Germinal center (tissue), 1 donor: ENCODE results near the gene CD8A.
A peak's percentile ranks its signal among the peaks of the same experiment; 100 is the strongest.
"Not testable (repeated sequence)": the region's sequence is repeated elsewhere in the genome, so short reads cannot be mapped to it uniquely, and the experiment has no call there.

Experiments used
- DNase-seq: peaks from one replicate; pipeline ENCODE4 v3.0.0; 2012; ENCODE audit warnings: mixed read lengths, low spot score

Gene CD8A

DNA sequence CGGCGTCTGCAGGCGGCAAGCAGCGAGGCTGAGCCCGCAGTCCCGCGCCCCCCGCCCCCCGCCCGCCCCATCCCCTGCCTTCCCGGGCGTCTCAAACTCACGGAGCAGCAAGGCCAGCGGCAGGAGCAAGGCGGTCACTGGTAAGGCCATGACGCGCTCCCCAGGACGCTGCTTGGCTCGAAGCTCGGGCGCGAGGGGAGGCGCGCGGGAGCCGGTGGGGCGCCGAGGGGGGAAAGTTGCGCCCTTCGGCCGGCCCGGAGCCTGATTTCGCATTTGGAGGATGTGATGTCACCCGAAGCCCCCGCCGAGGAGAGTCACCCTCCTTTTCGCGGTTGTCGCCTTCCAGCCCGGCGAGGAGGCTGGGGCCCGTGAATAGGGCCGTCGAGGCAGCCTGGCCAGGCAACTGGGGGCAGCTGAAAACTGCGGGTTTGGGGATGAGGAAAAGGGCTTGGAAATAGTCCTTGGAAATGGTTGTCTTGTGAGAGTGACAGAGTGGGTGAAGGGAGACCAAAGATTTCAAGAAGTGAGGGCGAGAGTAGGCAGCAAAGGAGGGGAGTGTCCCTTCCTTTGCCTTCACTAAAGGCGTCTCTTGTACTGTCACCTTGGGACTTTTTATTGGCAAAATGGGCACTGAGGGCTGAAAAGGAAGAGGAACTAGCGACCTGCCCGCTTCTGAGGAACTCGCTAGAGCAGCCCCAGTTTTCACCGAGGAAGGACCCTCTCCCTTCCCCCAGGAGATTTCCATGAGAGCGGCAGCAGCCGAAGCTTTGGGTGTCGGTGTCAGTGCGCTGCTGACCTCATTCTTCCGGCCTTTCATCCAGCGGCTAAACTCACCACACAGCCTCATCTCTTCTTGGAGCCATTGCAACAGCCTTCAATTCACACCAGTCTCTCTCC, at the start of gene CD8A:
CD8A (minus strand) TSS at position 238 of the 897 bp plus-strand sequence; CDS start at position 150, 88 bp downstream.
- peak; percentile 34 for DNase-seq

DNA sequence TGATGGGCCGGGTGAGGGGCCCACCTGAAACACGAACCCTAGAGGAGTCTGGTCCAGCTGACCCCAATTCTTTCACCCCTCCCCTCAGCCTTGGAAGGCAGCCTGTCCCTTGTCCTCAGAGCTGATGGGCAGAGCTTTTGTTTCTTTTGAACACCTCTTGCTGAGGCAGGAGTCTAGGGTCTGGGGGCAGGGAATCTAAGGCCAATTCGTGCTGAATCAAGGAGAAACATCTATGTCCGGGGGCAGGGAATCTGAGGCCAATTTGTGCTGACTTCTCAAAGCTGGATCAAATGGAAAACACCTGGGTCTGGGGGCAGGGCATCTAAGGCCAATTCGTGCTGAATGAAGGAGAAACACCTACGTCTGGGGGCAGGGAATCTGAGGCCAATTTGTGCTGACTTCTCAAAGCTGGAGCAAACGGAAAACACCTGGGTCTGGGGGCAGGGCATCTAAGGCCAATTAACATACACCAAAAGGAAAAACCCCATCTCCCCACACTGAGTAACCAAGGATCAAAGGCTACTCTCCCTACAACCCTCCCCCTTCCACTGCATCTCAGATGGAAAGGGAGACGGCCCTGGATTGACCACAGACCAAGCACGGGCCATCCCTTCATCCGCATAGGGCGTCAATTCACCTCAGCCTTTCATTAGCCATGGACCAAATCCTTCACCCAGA, 49.3 kb upstream of the CD8A start:
- DNase-seq: not testable (repeated sequence)

DNA sequence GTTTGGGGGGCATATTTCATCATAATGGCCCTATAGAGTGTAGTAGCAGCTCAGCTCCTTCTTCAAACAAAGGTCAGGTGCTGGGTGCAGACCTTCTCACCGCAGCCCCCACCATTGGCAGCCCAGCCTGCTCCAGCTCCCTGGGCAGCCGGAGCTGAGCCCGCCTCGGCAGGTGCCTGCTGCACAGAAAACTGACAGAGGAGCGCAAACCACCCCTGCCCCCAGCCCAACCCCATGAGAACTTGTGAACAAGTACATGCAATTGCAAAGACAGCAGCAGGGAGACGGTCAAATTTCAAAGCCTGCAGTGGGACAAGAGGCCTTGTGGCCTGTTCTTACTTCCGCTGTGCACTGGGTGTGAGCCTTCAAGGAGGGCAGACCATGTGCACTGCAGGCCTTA, 48.7 kb upstream of the CD8A start:
- not testable (repeated sequence) for DNase-seq

DNA sequence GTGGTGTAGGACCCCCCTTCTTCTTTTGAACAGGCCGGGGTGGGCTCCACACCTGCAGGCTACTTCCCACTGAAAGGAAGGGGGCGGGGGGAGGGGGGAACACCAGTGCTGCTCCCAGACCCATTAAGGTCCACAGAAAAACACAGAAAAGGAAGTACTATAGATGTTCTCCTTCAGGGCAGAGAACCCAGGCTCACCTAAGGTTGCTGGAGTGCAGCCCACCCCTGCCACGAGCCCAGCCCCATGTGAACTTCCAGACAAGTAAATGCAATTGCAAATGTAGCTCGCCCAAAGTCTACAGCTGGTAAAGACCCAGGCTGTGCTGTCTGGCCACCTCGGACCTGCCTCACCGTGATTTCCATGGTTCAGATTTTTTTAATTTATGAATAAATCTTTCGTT, 47.0 kb upstream of the CD8A start:
- not testable (repeated sequence) for DNase-seq

DNA sequence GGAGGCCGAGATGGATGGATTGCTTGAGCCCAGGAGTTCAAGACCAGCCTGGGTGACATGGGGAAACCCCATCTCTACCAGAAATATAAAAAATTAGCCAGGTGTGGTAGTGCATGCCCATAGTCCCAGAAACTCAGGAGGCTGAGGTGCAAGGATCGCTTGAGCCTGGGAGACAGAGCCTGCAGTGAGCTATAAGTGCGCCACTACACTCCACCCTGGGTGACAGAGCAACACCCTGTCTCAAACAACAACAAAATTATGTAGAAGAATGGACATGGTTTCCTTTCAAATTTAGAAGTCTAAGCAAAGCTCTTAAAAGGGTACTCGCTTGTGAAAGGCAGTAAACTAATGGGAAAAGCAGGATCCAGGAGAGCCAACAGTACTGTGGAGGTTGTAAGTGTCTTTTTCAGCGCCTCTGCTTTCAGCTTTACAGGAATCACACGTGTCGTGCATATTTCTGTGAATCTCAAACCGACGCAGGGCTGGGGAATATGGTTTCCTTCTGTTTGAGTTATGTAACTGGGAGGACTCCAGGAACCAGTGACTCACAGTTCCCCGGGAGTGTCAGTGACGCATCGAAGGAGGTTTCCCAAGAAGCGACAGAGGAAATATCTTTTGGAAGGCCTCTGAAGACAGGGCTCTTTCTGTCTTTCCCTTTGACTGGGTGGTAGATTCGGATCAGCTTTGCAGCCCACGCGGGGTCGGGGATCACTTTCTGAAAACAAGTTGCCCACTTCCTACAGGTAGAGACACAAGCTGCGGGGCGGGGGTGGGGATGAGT, 46.4 kb upstream of the CD8A start:
- DNase-seq: not testable (repeated sequence)

DNA sequence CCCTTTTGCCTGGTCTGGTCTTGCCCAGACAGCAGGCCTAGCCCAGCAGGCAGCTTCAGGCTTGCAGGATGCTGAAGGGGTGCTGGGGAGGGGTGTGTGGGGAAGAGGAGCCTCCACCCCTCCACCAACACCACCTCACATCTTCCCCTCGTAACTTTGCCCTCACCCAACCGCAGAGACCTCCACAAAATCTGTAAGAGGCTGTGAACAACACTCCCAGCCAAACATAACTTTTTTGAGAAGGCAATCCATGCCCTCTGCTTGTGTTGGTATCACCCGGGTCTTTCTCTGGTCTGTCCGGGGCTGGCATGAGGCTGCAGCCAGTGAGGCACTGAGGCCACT, 44.8 kb upstream of the CD8A start:
- DNase-seq: not testable (repeated sequence)

DNA sequence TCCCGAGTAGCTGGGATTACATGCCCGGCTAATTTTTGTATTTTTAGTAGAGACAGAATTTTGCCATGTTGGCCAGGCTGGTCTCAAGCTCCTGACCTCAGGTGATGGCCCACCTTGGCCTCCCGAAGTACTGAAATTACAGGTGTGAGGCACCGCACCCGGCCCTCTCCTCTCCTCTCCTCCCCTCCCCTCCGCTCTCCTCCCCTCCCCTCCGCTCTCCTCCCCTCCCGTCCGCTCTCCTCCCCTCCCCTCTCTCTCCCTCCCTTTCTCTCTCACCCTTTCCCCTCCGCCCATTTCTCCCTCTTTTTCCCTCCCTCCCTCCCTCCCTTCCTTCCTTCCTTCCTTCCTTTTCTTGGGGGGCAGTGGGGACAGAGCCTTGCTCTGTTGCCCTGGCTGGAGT, 42.6 kb upstream of the CD8A start:
- DNase-seq: no peak

DNA sequence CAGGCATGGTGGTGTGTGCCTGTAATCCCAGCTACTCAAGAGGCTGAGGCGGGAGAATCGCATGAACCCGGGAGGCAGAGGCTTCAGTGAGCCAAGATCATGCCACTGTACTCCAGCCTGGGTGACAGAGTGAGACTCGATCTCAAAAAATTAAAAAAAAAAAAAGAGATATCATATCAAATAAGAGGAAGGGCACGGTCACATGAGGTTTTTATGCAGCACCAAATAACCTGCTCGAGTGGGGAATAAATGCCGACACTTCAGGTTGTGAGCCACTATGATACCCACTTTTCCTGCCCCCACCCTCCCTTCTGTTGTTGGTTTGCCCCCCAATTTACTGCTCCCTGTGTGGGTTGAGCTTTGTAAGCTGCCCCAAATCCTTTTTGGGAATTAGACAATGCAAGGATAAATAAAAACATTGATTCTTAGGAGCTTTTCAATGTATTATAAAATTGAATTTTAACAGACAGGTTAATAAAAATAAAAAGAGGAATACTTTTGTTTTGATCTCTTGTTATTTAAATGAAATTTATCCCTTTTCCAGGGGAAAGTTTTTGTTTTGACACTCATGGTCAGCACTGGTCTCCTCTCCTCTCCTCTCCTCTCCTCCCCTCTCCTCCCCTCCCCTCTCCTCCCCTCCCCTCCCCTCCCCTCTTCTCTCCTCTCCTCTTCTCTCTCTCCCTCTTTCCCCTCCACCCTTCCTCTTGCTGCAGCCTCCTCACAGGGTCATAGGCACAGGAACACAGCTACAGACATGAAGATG, 41.8 kb upstream of the CD8A start:
- DNase-seq: no peak

DNA sequence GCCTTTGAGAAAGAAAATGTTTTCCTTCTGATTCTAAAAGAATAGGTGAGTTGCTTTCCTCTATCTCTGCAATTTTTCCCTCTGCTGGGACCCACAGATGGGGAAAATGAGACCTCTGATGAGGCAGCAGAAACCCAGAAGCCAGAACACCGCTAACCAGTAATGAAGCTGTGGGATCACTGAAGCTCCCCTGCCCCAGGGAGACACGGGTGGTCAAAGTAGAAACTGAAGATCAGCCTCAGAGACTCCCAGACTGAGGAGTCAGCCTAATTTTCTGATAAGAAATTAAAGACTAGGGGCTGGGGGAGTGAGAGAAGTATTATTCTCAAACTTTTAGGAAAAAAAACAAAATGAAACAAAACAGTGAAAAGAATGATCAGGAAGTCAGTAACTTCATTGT, 40.8 kb upstream of the CD8A start:
- no peak for DNase-seq

DNA sequence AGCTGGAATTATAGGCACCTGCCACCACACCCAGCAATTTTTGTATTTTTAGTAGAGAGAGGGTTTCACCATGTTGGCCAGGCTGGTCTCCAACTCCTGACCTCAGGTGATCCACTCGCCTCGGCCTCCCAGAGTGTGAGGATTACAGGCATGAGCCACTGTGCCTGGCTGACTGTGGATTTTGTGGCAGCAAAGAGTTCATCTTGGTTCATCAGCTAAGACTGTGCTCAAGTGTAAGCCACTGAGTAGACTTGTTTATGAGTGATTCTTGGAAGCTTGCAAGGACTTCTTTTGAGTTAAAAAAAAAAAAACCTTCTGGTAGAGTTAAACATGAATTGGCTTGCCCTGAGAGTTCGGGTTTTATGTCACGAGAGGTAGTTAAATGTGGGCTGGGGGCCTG, 36.2 kb upstream of the CD8A start:
- DNase-seq: no peak

DNA sequence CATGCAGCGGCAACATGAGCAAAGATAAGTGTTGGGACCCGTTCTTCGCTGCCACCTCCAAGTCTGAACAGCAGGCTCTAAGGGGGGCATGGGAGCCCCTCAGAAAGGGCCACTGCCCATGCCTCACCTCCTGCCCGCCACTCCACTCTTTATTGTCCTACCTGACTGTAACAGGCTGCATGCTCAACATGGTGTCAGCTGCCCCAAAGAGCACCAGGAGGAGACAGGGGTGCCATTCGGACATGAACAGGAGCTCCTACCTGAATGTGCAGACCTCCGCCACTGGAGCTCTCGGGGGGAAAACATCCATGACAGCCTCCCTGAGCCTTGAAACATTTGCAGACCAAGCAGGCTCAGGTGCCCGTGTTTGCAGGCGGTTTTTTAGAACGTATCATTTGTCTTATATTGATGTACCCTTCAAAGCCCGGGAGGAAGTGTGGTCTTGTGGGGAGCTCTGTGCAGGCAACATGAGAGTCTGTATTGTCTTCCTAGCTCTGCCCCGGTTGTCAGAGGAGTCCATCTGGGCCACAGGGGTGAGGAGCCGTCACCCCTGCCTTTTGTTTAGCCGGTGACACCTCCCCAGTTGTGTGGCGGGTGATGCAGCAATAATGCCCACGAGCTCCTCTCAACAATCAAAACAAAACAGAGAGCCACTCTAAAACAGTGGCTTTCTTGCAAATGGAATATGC, 35.1 kb upstream of the CD8A start:
- DNase-seq: no peak

DNA sequence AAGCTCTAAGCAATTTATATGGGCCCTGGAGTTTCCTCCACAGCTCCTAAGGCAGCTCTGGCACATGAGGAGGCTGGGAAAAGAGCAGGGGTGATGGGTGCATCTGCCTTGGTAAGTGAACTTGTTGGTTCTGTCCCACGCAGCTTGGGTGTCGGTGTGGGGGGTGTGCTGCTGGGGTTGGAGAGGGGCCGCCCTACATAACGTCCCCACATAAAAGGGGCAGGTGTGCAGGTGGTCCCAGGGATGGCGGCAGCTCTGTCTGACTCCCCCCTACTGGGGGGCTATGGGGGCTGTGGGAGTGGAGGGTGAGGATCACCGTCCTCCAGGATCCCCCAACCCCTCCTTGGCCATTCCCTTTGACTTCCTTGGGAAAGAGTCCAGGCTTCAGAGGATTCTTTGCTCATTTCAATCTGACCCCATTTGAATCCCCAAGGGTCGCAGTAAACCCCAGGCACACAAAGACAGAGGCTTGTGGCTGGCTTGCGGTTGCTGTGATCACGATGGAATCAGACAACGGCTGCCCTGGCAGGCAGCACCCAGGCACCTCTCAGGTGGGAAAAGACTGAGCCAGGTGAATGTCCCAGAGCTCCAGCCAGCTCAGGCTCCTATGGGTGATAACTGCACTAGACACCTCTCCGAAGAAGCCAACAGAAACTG, 34.5 kb upstream of the CD8A start:
- no peak for DNase-seq

DNA sequence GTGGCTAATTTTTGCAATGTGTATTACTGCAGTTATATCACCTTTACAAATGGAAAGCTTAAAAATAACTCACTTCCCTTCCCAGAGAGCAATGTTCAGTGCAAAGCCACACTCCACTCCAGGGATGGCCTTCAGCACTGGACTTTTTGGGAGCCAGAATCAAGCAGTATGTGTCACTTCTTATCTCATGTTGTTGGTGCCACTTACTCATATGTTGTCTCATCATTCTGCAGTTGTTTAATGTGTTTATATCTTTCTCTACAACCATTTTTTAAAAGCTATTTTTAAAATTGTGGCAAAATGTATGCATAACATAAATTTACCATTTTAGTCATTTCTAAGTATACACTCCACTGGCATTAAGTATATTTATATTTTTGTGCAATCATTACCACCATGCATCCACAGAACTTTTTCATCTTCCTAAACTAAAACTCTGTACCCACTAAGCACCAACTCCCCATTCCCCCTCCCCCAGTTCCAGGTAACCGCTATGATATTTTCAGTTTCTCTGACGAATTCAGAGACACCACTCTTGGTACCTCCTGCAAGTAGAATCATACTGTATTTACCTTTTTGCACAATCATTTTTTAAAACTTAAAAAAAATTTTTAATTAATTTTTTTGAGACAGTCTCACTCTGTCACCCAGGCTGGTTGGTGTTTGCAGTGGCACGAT, 32.1 kb upstream of the CD8A start:
- DNase-seq: no peak

DNA sequence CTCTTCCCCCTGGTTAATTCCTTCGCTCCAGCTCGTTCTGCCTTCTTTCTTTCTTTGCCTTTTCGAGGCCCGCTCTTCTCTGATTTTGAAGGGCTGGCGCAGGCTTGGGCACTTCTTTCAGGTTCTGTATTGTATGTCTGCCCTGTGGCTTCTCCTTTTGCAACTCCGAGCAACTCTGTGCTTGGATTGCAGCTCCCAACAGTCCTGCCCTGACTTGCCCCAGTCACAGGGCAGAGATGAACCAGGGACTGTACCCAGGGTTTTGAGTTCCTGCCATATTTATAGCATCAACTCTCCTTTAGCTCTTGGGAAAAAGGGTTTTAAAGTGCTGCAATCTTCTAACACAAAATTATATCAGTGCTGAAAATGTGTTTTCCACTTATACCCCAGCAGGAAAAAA, 31.1 kb upstream of the CD8A start:
- DNase-seq: no peak

DNA sequence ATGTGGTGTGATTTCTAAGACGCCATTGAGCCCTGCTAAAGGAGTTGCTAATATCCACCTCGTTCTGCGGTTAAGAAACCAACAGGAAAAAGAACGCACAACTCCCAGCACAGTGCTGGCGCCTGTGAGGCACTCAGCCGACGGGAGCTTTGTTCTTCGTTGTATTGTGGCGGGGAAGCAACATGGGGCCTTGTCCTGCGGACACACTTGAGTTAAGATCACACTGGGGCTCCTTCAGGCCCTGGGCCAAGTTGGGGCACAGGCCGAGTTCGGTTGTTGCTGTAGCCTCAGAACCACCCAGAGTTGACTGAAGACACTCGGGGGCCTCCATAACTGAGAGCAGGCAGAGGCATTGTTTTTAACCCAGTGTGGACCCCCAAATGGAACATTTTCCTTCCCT, 30.6 kb upstream of the CD8A start:
- DNase-seq: no peak

DNA sequence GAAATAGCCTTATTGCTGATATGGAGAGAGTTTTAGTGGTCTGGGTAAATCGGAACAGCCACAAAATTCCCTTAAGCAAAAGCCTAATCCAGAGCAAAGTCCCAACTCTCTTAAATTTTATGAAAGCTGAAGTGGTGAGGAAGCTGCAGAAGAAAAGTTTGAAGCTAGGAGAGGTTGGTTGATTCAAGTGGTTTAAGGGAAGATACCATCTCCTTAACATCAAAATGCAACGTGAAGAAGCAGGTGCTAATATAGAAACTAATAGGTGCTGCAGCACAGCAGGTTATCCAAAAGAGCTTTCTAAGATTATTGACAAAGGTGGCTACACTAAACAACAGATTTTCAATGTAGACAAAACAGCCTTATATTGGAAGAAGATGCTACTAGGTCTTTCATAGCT, 28.2 kb upstream of the CD8A start:
- DNase-seq: no peak

DNA sequence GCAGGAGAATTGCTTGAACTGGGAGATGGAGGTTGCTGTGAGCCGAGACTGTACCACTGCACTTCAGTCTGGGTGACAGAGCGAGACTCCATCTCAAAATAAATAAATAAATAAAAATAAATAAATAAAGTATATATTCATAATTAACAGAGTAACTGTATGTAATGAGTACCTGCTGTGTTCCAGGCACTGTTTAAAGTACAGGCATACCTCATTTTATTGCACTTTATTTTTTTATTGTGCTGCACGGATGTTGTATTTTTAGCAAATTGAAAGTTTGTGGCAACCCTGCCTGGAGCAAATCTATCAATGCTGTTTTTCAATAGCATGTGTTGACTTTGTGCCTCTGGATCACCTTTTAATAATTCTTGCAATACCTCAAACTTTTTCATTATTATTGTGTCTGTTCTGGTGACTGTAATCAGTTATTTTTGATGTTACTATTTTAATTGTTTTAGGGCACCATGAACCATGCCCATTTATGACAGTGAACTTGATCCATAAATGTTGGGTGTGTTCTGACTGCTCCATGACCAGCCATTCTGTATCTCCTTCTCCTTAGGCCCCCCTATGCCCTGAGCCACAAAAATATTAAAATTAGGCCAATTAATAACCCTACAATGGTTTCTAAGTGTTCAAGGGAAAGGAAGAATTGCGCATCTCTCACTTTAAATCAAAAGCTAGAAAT, 27.5 kb upstream of the CD8A start:
- DNase-seq: no peak

DNA sequence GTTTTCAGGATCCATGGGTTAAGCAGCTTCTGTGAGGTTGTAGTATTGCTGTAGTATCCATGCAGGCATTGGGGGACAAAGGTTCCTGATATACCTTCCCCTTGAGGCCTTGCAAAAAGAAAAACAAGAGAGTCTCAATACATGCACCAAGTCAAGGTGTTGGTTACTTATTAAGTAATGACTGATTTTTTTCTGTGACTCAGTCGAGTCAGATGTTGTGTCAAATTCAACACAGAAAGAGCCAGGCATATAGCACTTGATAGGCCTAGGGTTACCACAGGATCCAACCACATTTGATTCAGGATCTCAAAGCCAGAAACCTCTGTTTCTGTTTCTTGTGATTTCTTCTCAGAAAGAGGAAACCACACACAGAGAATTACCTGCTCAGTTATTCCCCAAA, 24.9 kb upstream of the CD8A start:
- DNase-seq: no peak

DNA sequence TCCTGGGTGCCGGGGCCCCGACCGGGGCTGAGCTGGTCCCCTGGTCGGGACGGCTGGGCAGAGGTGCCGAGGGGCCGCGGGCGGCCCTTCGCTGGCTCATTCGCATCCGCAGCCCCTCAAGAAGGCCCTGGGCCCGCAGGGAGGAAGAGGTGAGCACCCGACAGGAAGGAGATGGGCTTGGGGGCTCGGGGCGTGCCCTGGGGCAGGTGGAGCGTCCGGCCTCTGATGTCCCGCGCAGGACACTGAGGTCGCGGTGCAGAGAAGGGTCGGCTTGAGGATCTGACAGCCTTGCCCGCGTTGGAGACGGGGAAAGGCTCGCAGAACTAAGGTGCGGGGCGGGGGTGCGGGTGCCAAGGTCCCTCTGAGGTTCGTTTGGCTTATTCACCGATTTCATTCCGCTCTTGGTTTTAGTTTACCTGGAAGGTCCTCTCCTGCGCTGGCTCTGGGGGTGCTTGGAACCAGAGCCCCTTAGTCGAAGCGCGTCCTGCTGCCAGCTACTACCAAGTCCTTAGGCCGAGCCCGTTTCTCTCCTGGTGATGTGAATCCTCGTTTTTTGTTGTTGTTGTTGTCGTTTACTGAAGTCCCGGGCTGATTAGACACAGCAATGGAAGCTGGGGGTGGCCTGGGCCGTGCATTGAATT, 18.9 kb upstream of the CD8A start:
- DNase-seq: peak; percentile 8
